T-helper 1 cell treated with Interleukin-12 subunit alpha and Interleukin-12 subunit beta and Interleukin-4 antibody, amounts not matched to agents 30 μg/mL and 1 μg/mL, for 36 hours (primary cell): ENCODE results near the gene SIGLEC7.

Source experiments
- H3K27ac Mint-ChIP-seq: one replicate; pipeline ENCODE4 v1.8.0; 2021; ENCODE audit warnings: mild to moderate bottlenecking, mixed read lengths
- H3K27me3 Mint-ChIP-seq: one replicate; pipeline ENCODE4 v1.8.0; 2021; ENCODE audit warnings: low read depth, mixed read lengths
- H3K36me3 Mint-ChIP-seq: one replicate; pipeline ENCODE4 v1.8.0; 2021; ENCODE audit warnings: low read depth, mixed read lengths
- H3K4me1 Mint-ChIP-seq: one replicate; pipeline ENCODE4 v1.8.0; 2021; ENCODE audit warnings: low read depth, mixed read lengths
- H3K4me3 Mint-ChIP-seq: one replicate; pipeline ENCODE4 v1.8.0; 2021; ENCODE audit warnings: mild to moderate bottlenecking, moderate library complexity, mixed read lengths
- H3K9me3 Mint-ChIP-seq: one replicate; pipeline ENCODE4 v1.8.0; 2021; ENCODE audit warnings: mixed read lengths

SIGLEC7 gene

GRCh38 chr19:51185069-51185867, 43.2 kb downstream of the SIGLEC7 start:
- Mint-ChIP-seq H3K27ac (no peak overlapping the region), H3K4me1 (no peaks in the 10 kb centered on the region), H3K27me3 (peaks cover 12% of the 10 kb centered on the region), H3K36me3 (no peaks in the 10 kb centered on the region), H3K9me3 (no peaks in the 10 kb centered on the region), H3K4me3 (no peak overlapping the region)

DNA sequence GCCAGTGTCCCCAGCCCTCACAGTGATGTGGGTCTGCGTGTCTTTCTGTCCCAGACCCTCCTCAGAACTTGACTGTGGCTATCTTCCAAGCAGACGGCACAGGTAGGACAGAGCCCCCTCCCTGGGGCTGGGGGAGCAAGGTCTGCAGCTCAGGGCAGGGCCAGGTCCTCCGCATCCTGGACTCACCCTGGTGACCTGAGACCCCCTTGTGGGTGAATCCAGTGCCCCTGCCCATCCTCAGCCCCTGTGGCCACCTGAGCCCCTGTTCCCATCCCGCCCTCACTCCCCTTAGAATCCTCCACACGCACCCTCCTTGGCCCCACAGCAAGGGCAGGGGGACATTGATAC, 43.7 kb downstream of the SIGLEC7 start:
- no peaks in the 10 kb centered on the region for H3K4me1 Mint-ChIP-seq
- no peak overlapping the region for H3K4me3 Mint-ChIP-seq
- H3K9me3 Mint-ChIP-seq = no peaks in the 10 kb centered on the region
- no peak overlapping the region for H3K27ac Mint-ChIP-seq
- H3K27me3 Mint-ChIP-seq = peaks cover 12% of the 10 kb centered on the region
- no peaks in the 10 kb centered on the region for H3K36me3 Mint-ChIP-seq

GRCh38 chr19:51186323-51186722, 44.2 kb downstream of the SIGLEC7 start:
- Mint-ChIP-seq H3K4me1 (no peaks in the 10 kb centered on the region), H3K27me3 (peaks cover 12% of the 10 kb centered on the region), H3K27ac (no peak overlapping the region), H3K36me3 (no peaks in the 10 kb centered on the region), H3K9me3 (no peaks in the 10 kb centered on the region), H3K4me3 (no peak overlapping the region)

- no peaks in the 10 kb centered on the region for H3K4me1 Mint-ChIP-seq
- no peaks in the 10 kb centered on the region for H3K36me3 Mint-ChIP-seq
- H3K27ac Mint-ChIP-seq = no peak overlapping the region
- no peaks in the 10 kb centered on the region for H3K9me3 Mint-ChIP-seq
- peaks cover 12% of the 10 kb centered on the region for H3K27me3 Mint-ChIP-seq
- H3K4me3 Mint-ChIP-seq = no peak overlapping the region
Measured at GRCh38 chr19:51187395-51188226, 45.5 kb downstream of the SIGLEC7 start.

GRCh38 chr19:51188227-51188559, 46.1 kb downstream of the SIGLEC7 start:
- no peak overlapping the region for H3K27ac Mint-ChIP-seq

DNA sequence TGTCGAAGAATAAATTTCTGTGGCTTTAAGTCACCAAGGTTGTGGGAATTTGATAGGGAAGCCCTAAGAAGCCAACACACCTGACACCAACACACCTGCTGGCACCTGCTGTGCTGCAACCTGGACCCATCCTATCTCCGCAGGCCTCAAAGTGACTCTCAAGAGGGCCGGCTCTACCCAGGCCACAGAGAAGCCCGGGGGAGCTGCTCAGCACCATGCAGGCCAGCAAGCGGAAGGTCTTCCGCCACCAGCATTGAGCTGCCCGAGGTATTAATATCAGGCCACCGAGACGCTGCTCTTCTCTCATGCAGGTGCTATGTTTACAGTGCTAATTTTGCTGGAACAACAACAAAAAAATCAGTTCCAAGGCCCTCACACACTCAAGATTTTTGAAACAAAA, 50.6 kb downstream of the SIGLEC7 start:
- Mint-ChIP-seq H3K36me3 (no peaks in the 10 kb centered on the region), H3K27me3 (peaks cover 8% of the 10 kb centered on the region), H3K27ac (no peak overlapping the region), H3K4me3 (no peak overlapping the region), H3K9me3 (no peaks in the 10 kb centered on the region), H3K4me1 (no peaks in the 10 kb centered on the region)

More at GRCh38 chr19:51188227-51188559, 46.1 kb downstream of the SIGLEC7 start:
- no peaks in the 10 kb centered on the region for H3K9me3 Mint-ChIP-seq
- no peaks in the 10 kb centered on the region for H3K4me1 Mint-ChIP-seq
- H3K27me3 Mint-ChIP-seq = peaks cover 12% of the 10 kb centered on the region
- H3K36me3 Mint-ChIP-seq = no peaks in the 10 kb centered on the region
- no peak overlapping the region for H3K4me3 Mint-ChIP-seq

GRCh38 chr19:51194527-51195315, 52.6 kb downstream of the SIGLEC7 start:
- peaks cover 4% of the 10 kb centered on the region for H3K27me3 Mint-ChIP-seq
- H3K27ac Mint-ChIP-seq = no peak overlapping the region
- no peak overlapping the region for H3K4me3 Mint-ChIP-seq
- no peaks in the 10 kb centered on the region for H3K36me3 Mint-ChIP-seq
- H3K9me3 Mint-ChIP-seq = no peaks in the 10 kb centered on the region
- H3K4me1 Mint-ChIP-seq = no peaks in the 10 kb centered on the region

DNA sequence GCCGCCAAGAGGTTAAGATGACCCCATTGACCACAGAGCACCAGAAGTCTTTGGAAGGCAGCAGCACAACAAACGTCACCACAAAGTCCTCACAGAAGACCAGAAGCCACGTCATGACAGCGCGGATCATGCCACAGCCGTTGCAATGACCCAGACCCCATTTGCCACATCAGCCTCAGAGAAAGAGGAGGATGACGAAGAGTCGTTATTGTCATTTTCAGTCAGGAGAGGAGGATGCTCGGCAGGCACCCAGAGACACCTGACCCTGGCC, 53.1 kb downstream of the SIGLEC7 start:
- Mint-ChIP-seq H3K9me3 (no peaks in the 10 kb centered on the region), H3K27me3 (peaks cover 4% of the 10 kb centered on the region), H3K4me1 (no peaks in the 10 kb centered on the region), H3K36me3 (no peaks in the 10 kb centered on the region), H3K4me3 (no peak overlapping the region), H3K27ac (no peak overlapping the region)

DNA sequence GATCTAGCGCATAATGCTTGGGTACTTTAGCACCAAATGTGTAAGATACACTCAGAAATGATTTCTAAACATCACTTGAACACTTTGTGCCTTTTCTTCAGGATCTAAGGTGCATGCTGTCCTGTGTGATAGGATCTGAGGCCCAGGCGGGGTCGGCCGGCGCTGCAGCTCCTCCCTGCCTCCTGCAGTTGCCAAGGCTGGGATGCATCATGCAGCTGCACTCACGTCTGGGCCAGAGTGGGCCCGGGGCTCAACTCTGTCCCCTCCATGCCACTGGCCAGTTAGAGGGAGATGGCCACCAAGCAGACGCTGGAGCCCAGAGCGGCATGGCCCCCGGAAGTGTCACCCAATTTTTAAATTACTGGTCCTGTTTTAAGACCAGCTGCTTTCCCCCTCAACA, 53.5 kb downstream of the SIGLEC7 start:
- H3K36me3 Mint-ChIP-seq = no peaks in the 10 kb centered on the region
- H3K4me1 Mint-ChIP-seq = no peaks in the 10 kb centered on the region
- no peak overlapping the region for H3K27ac Mint-ChIP-seq
- H3K27me3 Mint-ChIP-seq = peaks cover 4% of the 10 kb centered on the region
- H3K9me3 Mint-ChIP-seq = no peaks in the 10 kb centered on the region
- H3K4me3 Mint-ChIP-seq = no peak overlapping the region

DNA sequence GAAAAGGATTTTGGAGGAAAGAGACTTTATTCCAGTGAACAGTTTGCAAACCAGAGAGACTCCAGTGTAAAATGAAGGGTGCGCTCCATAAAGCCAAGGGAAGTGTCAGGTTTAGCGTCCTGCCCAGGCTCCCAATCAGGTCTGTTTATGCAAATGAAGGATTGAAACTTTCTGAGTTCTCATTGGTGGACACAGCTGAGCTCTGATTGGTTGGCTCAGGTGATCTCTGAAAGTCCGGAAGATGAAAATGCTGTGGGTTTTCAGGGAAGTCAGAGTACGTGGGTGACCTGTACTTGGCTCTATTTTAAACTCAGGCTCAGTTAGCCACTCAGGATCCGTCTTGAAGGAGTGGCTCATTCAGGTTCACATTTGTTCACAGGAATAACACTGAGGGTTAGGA, 54.1 kb downstream of the SIGLEC7 start:
- no peak overlapping the region for H3K4me3 Mint-ChIP-seq
- peaks cover 4% of the 10 kb centered on the region for H3K27me3 Mint-ChIP-seq
- H3K27ac Mint-ChIP-seq = no peak overlapping the region
- no peaks in the 10 kb centered on the region for H3K36me3 Mint-ChIP-seq
- H3K9me3 Mint-ChIP-seq = no peaks in the 10 kb centered on the region
- H3K4me1 Mint-ChIP-seq = no peaks in the 10 kb centered on the region

DNA sequence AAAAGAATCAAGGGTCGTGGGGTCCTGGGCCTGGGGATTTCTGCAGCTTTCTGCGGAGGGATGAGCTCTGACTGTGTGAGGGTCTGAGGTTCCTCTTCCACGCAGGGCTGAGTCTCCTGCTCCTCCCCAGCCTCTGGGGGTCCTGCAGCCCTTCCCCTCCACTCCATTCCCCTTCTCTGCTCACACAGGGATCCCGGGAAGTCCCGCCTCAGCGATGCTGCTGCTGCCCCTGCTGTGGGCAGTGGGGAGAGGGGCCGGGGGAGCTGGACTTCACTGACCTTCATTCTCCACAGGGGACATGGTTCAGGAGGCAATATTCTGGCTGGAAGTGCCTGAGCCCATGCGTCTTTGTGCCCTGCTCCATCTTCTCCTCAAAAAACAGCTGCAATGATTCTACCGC, 56.5 kb downstream of the SIGLEC7 start:
- Mint-ChIP-seq H3K4me1 (no peaks in the 10 kb centered on the region), H3K4me3 (no peak overlapping the region), H3K27me3 (peaks cover 4% of the 10 kb centered on the region), H3K9me3 (no peaks in the 10 kb centered on the region), H3K27ac (no peak overlapping the region), H3K36me3 (no peaks in the 10 kb centered on the region)

GRCh38 chr19:51200071-51200666, 58.1 kb downstream of the SIGLEC7 start:
- H3K9me3 Mint-ChIP-seq = no peaks in the 10 kb centered on the region
- H3K4me3 Mint-ChIP-seq = no peak overlapping the region
- H3K4me1 Mint-ChIP-seq = no peaks in the 10 kb centered on the region
- H3K27ac Mint-ChIP-seq = no peak overlapping the region
- H3K27me3 Mint-ChIP-seq = peaks cover 4% of the 10 kb centered on the region
- H3K36me3 Mint-ChIP-seq = no peaks in the 10 kb centered on the region

GRCh38 chr19:51201712-51202111, 59.6 kb downstream of the SIGLEC7 start:
- Mint-ChIP-seq H3K27me3 (peaks cover 7% of the 10 kb centered on the region), H3K27ac (no peak overlapping the region), H3K4me1 (no peaks in the 10 kb centered on the region), H3K9me3 (no peaks in the 10 kb centered on the region), H3K4me3 (no peak overlapping the region), H3K36me3 (no peaks in the 10 kb centered on the region)
